ENCODE data around the gene RBM26.

- no peak for TF ChIP-seq CTCF (conservative IDR thresholded peaks at IDR 0.05 in 1 of 2, IDR thresholded peaks at IDR 0.05 in 1 of 2; ENCODE audit: low read depth in 1 of 2, low read length in 2 of 2)
- TF ChIP-seq EZH2 (IDR thresholded peaks at IDR 0.05; ENCODE audit: low read length, missing control alignments): no peak
These were observed 498 bp upstream of the RBM26 start for GRCh38 chr13:79406597-79406908.

Measured in fibroblast of lung (primary cell).